Suppressor macrophage treated with lipopolysaccharide for 1 hour (primary cell): ENCODE measurements around the gene FSTL4.
A peak's percentile ranks its signal among the peaks of the same experiment; 100 is the strongest.

ENCODE experiments used
- DNase-seq, 3 donors: peaks; one replicate each; pipeline ENCODE4 v3.0.0-alpha.2; 2020 to 2022

FSTL4 gene

GRCh38 chr5:133147815-133148567, 464.4 kb downstream of the FSTL4 start:
- peak in 1 of 3 donors; percentile 23 for DNase-seq

GRCh38 chr5:133147411-133147810, 464.9 kb downstream of the FSTL4 start:
- DNase-seq, result peak in 1 of 3 donors; percentile 20
